Activated T-cell treated with anti-CD3 and anti-CD28 coated beads, Interleukin-2, amount 50 U/mL, for 4 hours (primary cell): Measurements from ENCODE around the gene SEPTIN10. TPM values are rescaled to one million over a fixed set of nuclear protein-coding genes. Genes with fewer than 3 reads are reported as not detected.

ENCODE experiments used
- ATAC-seq, 2 donors: fragments of 200-7000 bp; cut with Tn5 transposase; one replicate each; pipeline ENCODE4 v1.10.0; 2021
- DNase-seq: peaks from one replicate; pipeline ENCODE4 v3.0.0-alpha.2; 2020
- H3K27me3 Mint-ChIP-seq: one replicate; pipeline ENCODE4 v1.8.0; 2021; ENCODE audit warnings: low read depth, mixed read lengths
- H3K36me3 Mint-ChIP-seq: one replicate; pipeline ENCODE4 v1.8.0; 2022; ENCODE audit warnings: mixed read lengths; ENCODE audit not compliant: insufficient read depth
- H3K4me1 Mint-ChIP-seq: one replicate; pipeline ENCODE4 v1.8.0; 2021; ENCODE audit warnings: low read depth, mixed read lengths
- H3K4me3 Mint-ChIP-seq: one replicate; pipeline ENCODE4 v1.8.0; 2021; ENCODE audit warnings: mild to moderate bottlenecking, moderate library complexity, mixed read lengths
- H3K9me3 Mint-ChIP-seq: one replicate; pipeline ENCODE4 v1.8.0; 2021; ENCODE audit warnings: mixed read lengths
- total RNA-seq, 3 donors: library from RNA; stranded (reverse); gene quantifications; one replicate each; pipeline ENCODE4 v1.2.1, GENCODE V29; 2021

The SEPTIN10 gene
- total RNA-seq, 3 donors from 2014 or later: 0.66 to 1.3 (median 1.1) TPM

- DNase-seq (no peak), ATAC-seq (no peak)
- Mint-ChIP-seq H3K4me3 (no peak overlapping the region), H3K36me3 (no peaks in the 10 kb centered on the region), H3K27me3 (peaks cover 39% of the 10 kb centered on the region), H3K4me1 (no peaks in the 10 kb centered on the region), H3K9me3 (no peaks in the 10 kb centered on the region)
These were observed 9.5 kb upstream of the SEPTIN10 start for GRCh38 chr2:109623297-109623696.

- no peak for ATAC-seq
- H3K36me3 Mint-ChIP-seq: no peaks in the 10 kb centered on the region
- H3K4me3 Mint-ChIP-seq: no peak overlapping the region
- H3K4me1 Mint-ChIP-seq: peaks cover 5% of the 10 kb centered on the region
- peaks cover 49% of the 10 kb centered on the region for H3K27me3 Mint-ChIP-seq
- H3K9me3 Mint-ChIP-seq: no peaks in the 10 kb centered on the region
- no peak for DNase-seq
These were observed 5.4 kb upstream of the SEPTIN10 start for GRCh38 chr2:109619032-109619615.

- ATAC-seq (no peak), DNase-seq (no peak)
- H3K27me3 Mint-ChIP-seq: peaks cover 49% of the 10 kb centered on the region
- no peaks in the 10 kb centered on the region for H3K36me3 Mint-ChIP-seq
- H3K4me1 Mint-ChIP-seq: peaks cover 14% of the 10 kb centered on the region
- no peak overlapping the region for H3K4me3 Mint-ChIP-seq
- no peaks in the 10 kb centered on the region for H3K9me3 Mint-ChIP-seq
These were observed 2.4 kb upstream of the SEPTIN10 start for GRCh38 chr2:109616184-109616583.

GRCh38 chr2:109615637-109616144, 1.9 kb upstream of the SEPTIN10 start:
- DNase-seq (no peak), ATAC-seq (no peak)
- Mint-ChIP-seq H3K4me1 (peaks cover 14% of the 10 kb centered on the region), H3K36me3 (no peaks in the 10 kb centered on the region), H3K4me3 (peak overlapping the region; percentile 54), H3K9me3 (no peaks in the 10 kb centered on the region), H3K27me3 (peaks cover 48% of the 10 kb centered on the region)

GRCh38 chr2:109614715-109615636, 1.2 kb upstream of the SEPTIN10 start:
- no peak for DNase-seq
- Mint-ChIP-seq H3K4me3 (peak overlapping the region; percentile 54), H3K9me3 (no peaks in the 10 kb centered on the region), H3K27me3 (peaks cover 53% of the 10 kb centered on the region), H3K36me3 (no peaks in the 10 kb centered on the region), H3K4me1 (peaks cover 14% of the 10 kb centered on the region)
- ATAC-seq: no peak

- peak; percentile 1 to 4 for ATAC-seq
- H3K27me3 Mint-ChIP-seq: peaks cover 53% of the 10 kb centered on the region
- H3K4me1 Mint-ChIP-seq: peaks cover 17% of the 10 kb centered on the region
- no peaks in the 10 kb centered on the region for H3K36me3 Mint-ChIP-seq
- DNase-seq: no peak
- H3K9me3 Mint-ChIP-seq: no peaks in the 10 kb centered on the region
- H3K4me3 Mint-ChIP-seq: peak overlapping the region; percentile 79
These were observed 465 bp downstream of the SEPTIN10 start for GRCh38 chr2:109613081-109613921.

- ATAC-seq (no peak), DNase-seq (no peak)
- Mint-ChIP-seq H3K4me1 (peaks cover 17% of the 10 kb centered on the region), H3K36me3 (no peaks in the 10 kb centered on the region), H3K27me3 (peaks cover 52% of the 10 kb centered on the region), H3K9me3 (no peaks in the 10 kb centered on the region), H3K4me3 (no peak overlapping the region)
These were observed 2.2 kb downstream of the SEPTIN10 start for GRCh38 chr2:109611467-109612095.

- Mint-ChIP-seq H3K27me3 (peaks cover 46% of the 10 kb centered on the region), H3K36me3 (no peaks in the 10 kb centered on the region), H3K4me3 (peak overlapping the region; percentile 17), H3K4me1 (peaks cover 12% of the 10 kb centered on the region), H3K9me3 (no peaks in the 10 kb centered on the region)
- DNase-seq (no peak), ATAC-seq (no peak)
These were observed 4.3 kb downstream of the SEPTIN10 start for GRCh38 chr2:109609352-109610024.

GRCh38 chr2:109607766-109608165, 6.0 kb downstream of the SEPTIN10 start:
- H3K27me3 Mint-ChIP-seq: peaks cover 42% of the 10 kb centered on the region

GRCh38 chr2:109604597-109604996, 9.2 kb downstream of the SEPTIN10 start:
- H3K27me3 Mint-ChIP-seq: peaks cover 36% of the 10 kb centered on the region
- DNase-seq (no peak), ATAC-seq (no peak)
- H3K36me3 Mint-ChIP-seq: no peaks in the 10 kb centered on the region
- H3K9me3 Mint-ChIP-seq: no peaks in the 10 kb centered on the region
- no peak overlapping the region for H3K4me3 Mint-ChIP-seq
- peaks cover 3% of the 10 kb centered on the region for H3K4me1 Mint-ChIP-seq

More at GRCh38 chr2:109607766-109608165, 6.0 kb downstream of the SEPTIN10 start:
- no peak for DNase-seq
- Mint-ChIP-seq H3K9me3 (no peaks in the 10 kb centered on the region), H3K4me1 (peaks cover 4% of the 10 kb centered on the region), H3K4me3 (no peak overlapping the region), H3K36me3 (no peaks in the 10 kb centered on the region)
- no peak for ATAC-seq

- Mint-ChIP-seq H3K4me3 (no peak overlapping the region), H3K27me3 (peaks cover 27% of the 10 kb centered on the region), H3K36me3 (no peaks in the 10 kb centered on the region), H3K4me1 (no peaks in the 10 kb centered on the region), H3K9me3 (no peaks in the 10 kb centered on the region)
- no peak for ATAC-seq
- DNase-seq: no peak
These were observed 11.1 kb downstream of the SEPTIN10 start for GRCh38 chr2:109602617-109603188.

GRCh38 chr2:109601783-109602182, 12.0 kb downstream of the SEPTIN10 start:
- no peak for DNase-seq

GRCh38 chr2:109597283-109597682, 16.5 kb downstream of the SEPTIN10 start:
- no peaks in the 10 kb centered on the region for H3K36me3 Mint-ChIP-seq
- no peaks in the 10 kb centered on the region for H3K4me1 Mint-ChIP-seq
- peaks cover 14% of the 10 kb centered on the region for H3K27me3 Mint-ChIP-seq
- DNase-seq (no peak), ATAC-seq (no peak)
- no peaks in the 10 kb centered on the region for H3K9me3 Mint-ChIP-seq
- no peak overlapping the region for H3K4me3 Mint-ChIP-seq

More at GRCh38 chr2:109601783-109602182, 12.0 kb downstream of the SEPTIN10 start:
- Mint-ChIP-seq H3K4me3 (no peak overlapping the region), H3K27me3 (peaks cover 26% of the 10 kb centered on the region), H3K36me3 (no peaks in the 10 kb centered on the region), H3K9me3 (no peaks in the 10 kb centered on the region), H3K4me1 (no peaks in the 10 kb centered on the region)
- no peak for ATAC-seq
